IMR-90 (cell line): ENCODE data around the gene PEX10. TPM values are rescaled to one million over a fixed set of nuclear protein-coding genes. Genes with fewer than 3 reads are reported as not detected.

Experiments
- ATAC-seq: fragments of 200-7000 bp; cut with Tn5 transposase; 2 replicates; pipeline ENCODE4 v1.9.1; 2020; ENCODE audit warnings: low read depth, mild to moderate bottlenecking, moderate library complexity
- BruUV-seq: library from RNA; stranded (reverse); fragments of 400-500 nt; replicated peaks from 2 replicates; lab custom pipeline; 2021; lab: Mats Ljungman, UMichigan
- CTCF ChIA-PET: fragments of 300-600 bp; formaldehyde crosslinking; extraction: SDS; loops from one replicate; lab custom pipeline; 2021; ENCODE audit warnings: antibody characterized with exemption; lab: Yijun Ruan, JAX
- POLR2A ChIA-PET: fragments of 300-600 bp; sonication (Branson Sonifier 250); formaldehyde crosslinking; loops from one replicate; lab custom pipeline; 2022; ENCODE audit warnings: antibody characterized with exemption; ENCODE audit not compliant: unreplicated experiment; lab: Charles Lee
- DNase-seq: peaks from one replicate; pipeline ENCODE4 v3.0.0; 2013
- H2AFZ ChIP-seq: replicated peaks from 2 replicates; pipeline ENCODE3; 2013; ENCODE audit warnings: low read length, mild to moderate bottlenecking; ENCODE audit not compliant: poor library complexity
- H2AK5ac ChIP-seq: 2 replicates; pipeline ENCODE4 v1.6.1; 2013; ENCODE audit warnings: low read depth, low read length, inconsistent platforms
- H2AK9ac ChIP-seq: replicated peaks from 2 replicates; pipeline ENCODE3; 2013; ENCODE audit warnings: mild to moderate bottlenecking, low read depth, low read length, moderate library complexity; ENCODE audit not compliant: poor library complexity
- H2BK120ac ChIP-seq: 2 replicates; pipeline ENCODE4 v1.6.1; 2013; ENCODE audit warnings: low read depth, low read length, inconsistent platforms
- H2BK15ac ChIP-seq: 3 replicates; pipeline ENCODE4 v1.6.1; 2013; ENCODE audit warnings: low read depth, low read length, inconsistent platforms
- H2BK20ac ChIP-seq: 2 replicates; pipeline ENCODE4 v1.6.1; 2013; ENCODE audit warnings: low read depth, mild to moderate bottlenecking, inconsistent platforms, low read length, moderate library complexity
- H2BK5ac ChIP-seq: 2 replicates; pipeline ENCODE4 v1.6.1; 2013; ENCODE audit warnings: mild to moderate bottlenecking, low read depth, low read length, inconsistent platforms; ENCODE audit not compliant: poor library complexity, severe bottlenecking
- H3K14ac ChIP-seq: replicated peaks from 2 replicates; pipeline ENCODE4 v1.6.1; 2013; ENCODE audit warnings: low read depth, low read length, inconsistent platforms
- H3K18ac ChIP-seq: 2 replicates; pipeline ENCODE4 v1.6.1; 2013; ENCODE audit warnings: low read depth, low read length, control low read depth
- H3K23ac ChIP-seq: 2 replicates; pipeline ENCODE4 v1.6.1; 2013; ENCODE audit warnings: low read depth, low read length, inconsistent platforms
- H3K27ac ChIP-seq: 2 replicates; pipeline ENCODE4 v1.5.1; 2013; ENCODE audit warnings: mild to moderate bottlenecking, control low read depth, low read length; ENCODE audit not compliant: insufficient read depth
- H3K27me3 ChIP-seq: 2 replicates; pipeline ENCODE4 v1.6.1; 2013; ENCODE audit warnings: low read length; ENCODE audit not compliant: control insufficient read depth, insufficient read depth
- H3K36me3 ChIP-seq: 2 replicates; pipeline ENCODE4 v1.6.1; 2013; ENCODE audit warnings: low read length, mixed read lengths; ENCODE audit not compliant: control insufficient read depth, insufficient read depth
- H3K4ac ChIP-seq: 2 replicates; pipeline ENCODE4 v1.6.1; 2013; ENCODE audit warnings: low read depth, low read length, inconsistent platforms
- H3K4me1 ChIP-seq: 2 replicates; pipeline ENCODE4 v1.6.1; 2013; ENCODE audit warnings: low read length, mixed read lengths; ENCODE audit not compliant: control insufficient read depth, insufficient read depth
- H3K4me2 ChIP-seq: 2 replicates; pipeline ENCODE4 v1.6.1; 2013; ENCODE audit warnings: low read depth, mild to moderate bottlenecking, control low read depth, low read length, moderate library complexity
- H3K4me3 ChIP-seq: 2 replicates; pipeline ENCODE4 v1.5.1; 2013; ENCODE audit warnings: low read depth, mild to moderate bottlenecking, control low read depth, low read length, moderate library complexity; ENCODE audit not compliant: insufficient read depth
- H3K56ac ChIP-seq: 2 replicates; pipeline ENCODE4 v1.6.1; 2013; ENCODE audit warnings: low read length, inconsistent platforms; ENCODE audit not compliant: insufficient read depth; ENCODE audit errors: extremely low read depth
- H3K79me1 ChIP-seq, 2 experiments: 2 replicates each; pipeline ENCODE4 v1.6.1; 2013; ENCODE audit warnings: low read length in 2 of 2, inconsistent platforms in 1 of 2, low read depth in 1 of 2
- H3K9ac ChIP-seq: 2 replicates; pipeline ENCODE4 v1.6.1; 2013; ENCODE audit warnings: low read depth, low read length, control low read depth
- H3K9me1 ChIP-seq: 2 replicates; pipeline ENCODE4 v1.6.1; 2013; ENCODE audit warnings: low read length, inconsistent platforms; ENCODE audit not compliant: insufficient read depth
- H3K9me3 ChIP-seq: 2 replicates; pipeline ENCODE4 v1.6.1; 2013; ENCODE audit warnings: low read length; ENCODE audit not compliant: control insufficient read depth, insufficient read depth
- H4K20me1 ChIP-seq: 2 replicates; pipeline ENCODE4 v1.6.1; 2013; ENCODE audit warnings: low read length, inconsistent platforms; ENCODE audit not compliant: insufficient read depth
- H4K5ac ChIP-seq: 2 replicates; pipeline ENCODE4 v1.6.1; 2013; ENCODE audit warnings: mild to moderate bottlenecking, low read depth, low read length, control low read depth
- H4K8ac ChIP-seq, 2 experiments: 2 replicates each; pipeline ENCODE4 v1.6.1; 2013; ENCODE audit warnings: low read depth in 2 of 2, low read length in 2 of 2, control low read depth in 1 of 2, inconsistent platforms in 1 of 2
- H4K91ac ChIP-seq: 2 replicates; pipeline ENCODE4 v1.6.1; 2013; ENCODE audit warnings: low read depth, low read length, inconsistent platforms; ENCODE audit not compliant: insufficient read depth
- BHLHE40 ChIP-seq: fragments of 150-350 bp; IDR thresholded peaks from 2 replicates; pipeline ENCODE4 v1.6.1; 2016; ENCODE audit warnings: mild to moderate bottlenecking, low read depth, low read length
- CEBPB ChIP-seq: IDR thresholded peaks from 2 replicates; pipeline ENCODE4 v1.6.1; 2012; ENCODE audit warnings: low read depth, low read length, improper control_type of control experiment
- FOS ChIP-seq: fragments of 150-350 bp; IDR thresholded peaks from 2 replicates; pipeline ENCODE4 v1.6.1; 2016; ENCODE audit warnings: low read depth, low read length
- MAFK ChIP-seq: IDR thresholded peaks from 2 replicates; pipeline ENCODE4 v1.6.1; 2012; ENCODE audit warnings: low read depth, low read length, improper control_type of control experiment
- MAZ ChIP-seq: IDR thresholded peaks from 2 replicates; pipeline ENCODE4 v1.6.1; 2012; ENCODE audit warnings: low read depth, mild to moderate bottlenecking, low read length, improper control_type of control experiment, moderate library complexity, borderline replicate concordance
- MXI1 ChIP-seq: IDR thresholded peaks from 2 replicates; pipeline ENCODE4 v1.6.1; 2012; ENCODE audit warnings: low read depth, mild to moderate bottlenecking, low read length, moderate library complexity, borderline replicate concordance
- NFE2L2 ChIP-seq: fragments of 150-350 bp; IDR thresholded peaks from 2 replicates; pipeline ENCODE4 v1.6.1; 2016; ENCODE audit warnings: low read depth, mild to moderate bottlenecking, low read length
- POLR2A ChIP-seq: IDR thresholded peaks from 2 replicates; pipeline ENCODE4 v1.6.1; 2012; ENCODE audit warnings: mild to moderate bottlenecking, low read depth, low read length
- RAD21 ChIP-seq: IDR thresholded peaks from 2 replicates; pipeline ENCODE4 v1.6.1; 2012; ENCODE audit warnings: low read length, improper control_type of control experiment
- RCOR1 ChIP-seq: IDR thresholded peaks from 2 replicates; pipeline ENCODE4 v1.6.1; 2012; ENCODE audit warnings: mild to moderate bottlenecking, low read length, improper control_type of control experiment; ENCODE audit not compliant: insufficient replicate concordance
- RFX5 ChIP-seq: IDR thresholded peaks from 2 replicates; pipeline ENCODE4 v1.8.0; 2012; ENCODE audit warnings: low read depth, mild to moderate bottlenecking, low read length, moderate library complexity
- SMC3 ChIP-seq: fragments of 150-350 bp; IDR thresholded peaks from 2 replicates; pipeline ENCODE4 v1.6.1; 2016; ENCODE audit warnings: low read depth, mild to moderate bottlenecking, antibody characterized with exemption, low read length, moderate library complexity
- WGBS, 2 experiments: methylation state at CpG; one replicate each; pipeline versions ENCODE4 v1.1.5 to v1.1.7; 2013; ENCODE audit warnings: missing lambda C conversion rate in 2 of 2; ENCODE audit not compliant: insufficient read length in 1 of 2; ENCODE audit errors: extremely low coverage in 2 of 2; 5-methylcytosine and 5-hydroxymethylcytosine counted together
- dilution Hi-C: fragments of 300-500 bp; cut with HindIII; formaldehyde crosslinking; loops from one replicate; pipeline ENCODE4 v1.14.3; 2018; ENCODE audit warnings: low sequenced_read_pairs; ENCODE audit not compliant: unreplicated experiment
- in situ Hi-C: fragments of 300-500 bp; cut with MboI; formaldehyde crosslinking; loops from 3 replicates; pipeline ENCODE4 v1.14.3; 2019; ENCODE audit warnings: low sequenced_read_pairs, inconsistent platforms, mixed read lengths
- intact Hi-C: fragments of 100-400 bp; cut with micrococcal nuclease; formaldehyde crosslinking; loops from 2 replicates; pipeline ENCODE4 v1.10.0; 2022
- polyA plus RNA-seq, 3 experiments: library from polyadenylated mRNA; depleted of rRNA; stranded (reverse); fragments of >200 nt; gene quantifications; 2 replicates each; pipeline ENCODE4 v1.2.3, GENCODE V29; 2012; ENCODE audit warnings: low replicate concordance in 1 of 3
- total RNA-seq: library from RNA; depleted of rRNA; stranded (reverse); fragments of >200 nt; gene quantifications from 2 replicates; pipeline ENCODE4 v1.2.3, GENCODE V29; 2012
- TF ChIP-seq, protein P1 (sequence below): fragments of 150-350 bp; IDR thresholded peaks from 2 replicates; pipeline ENCODE4 v1.6.1; 2016; ENCODE audit warnings: low read depth, mild to moderate bottlenecking, low read length, moderate library complexity, borderline replicate concordance
- TF ChIP-seq, protein P2 (sequence below): fragments of 150-350 bp; IDR thresholded peaks from 2 replicates; pipeline ENCODE4 v1.6.1; 2017; ENCODE audit warnings: mild to moderate bottlenecking, antibody characterized with exemption, low read length, low read depth
- TF ChIP-seq, protein P3 (sequence below): conservative IDR thresholded peaks from 2 replicates; pipeline ENCODE4 v1.5.1; 2012; ENCODE audit warnings: mild to moderate bottlenecking, low read depth, low read length, improper control_type of control experiment

Gene PEX10
- total and polyA plus RNA-seq, 2 of the 4 experiments (the other 2 are of a cell fraction) = 16.9 to 19.7 TPM

DNA sequence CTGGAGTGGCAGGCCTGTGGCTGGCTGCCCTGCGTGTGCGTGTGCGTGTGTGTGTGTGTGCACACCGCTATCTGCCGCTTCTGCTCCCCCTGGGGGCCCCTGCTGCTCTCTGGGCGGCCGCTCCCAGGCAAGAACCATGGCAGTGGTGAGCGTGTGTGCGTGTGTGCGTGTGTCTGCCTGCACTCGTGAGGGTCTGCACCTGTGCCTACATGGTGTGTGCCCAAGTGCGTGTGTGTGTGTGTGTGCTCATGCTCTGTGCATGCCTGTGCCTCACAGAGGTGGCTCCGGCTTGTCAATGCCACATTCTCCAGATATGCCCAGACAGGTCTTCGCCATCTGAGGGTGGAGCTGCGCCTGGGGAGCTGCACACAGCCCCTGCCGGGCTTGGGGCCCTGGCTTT, 18.7 kb upstream of the PEX10 start:
- in situ Hi-C loops = loop anchor here (25.0 kb wide), 1 partner anchor 631 kb away; the partner anchor contains the start of gene PRDM16
- intact Hi-C loops = loop anchor here (5.0 kb wide), 1 partner anchor 116 kb away; no protein-coding TSS in a partner anchor
- H4K8ac ChIP-seq = no peak overlapping the region
- no peak overlapping the region for H2AK9ac ChIP-seq
- DNase-seq (no peak), ATAC-seq (no peak)
- H4K91ac ChIP-seq = no peak overlapping the region
- no peaks in the 10 kb centered on the region for H3K9me1 ChIP-seq
- 20% methylated on average over 2 of the region's 16 CpGs; no CpG with 5 or more reads in 1 of the 2 experiments for WGBS, 2 experiments
- H3K56ac ChIP-seq = no peak overlapping the region
- H2BK120ac ChIP-seq = no peak overlapping the region
- TF ChIP-seq, protein P1, sequence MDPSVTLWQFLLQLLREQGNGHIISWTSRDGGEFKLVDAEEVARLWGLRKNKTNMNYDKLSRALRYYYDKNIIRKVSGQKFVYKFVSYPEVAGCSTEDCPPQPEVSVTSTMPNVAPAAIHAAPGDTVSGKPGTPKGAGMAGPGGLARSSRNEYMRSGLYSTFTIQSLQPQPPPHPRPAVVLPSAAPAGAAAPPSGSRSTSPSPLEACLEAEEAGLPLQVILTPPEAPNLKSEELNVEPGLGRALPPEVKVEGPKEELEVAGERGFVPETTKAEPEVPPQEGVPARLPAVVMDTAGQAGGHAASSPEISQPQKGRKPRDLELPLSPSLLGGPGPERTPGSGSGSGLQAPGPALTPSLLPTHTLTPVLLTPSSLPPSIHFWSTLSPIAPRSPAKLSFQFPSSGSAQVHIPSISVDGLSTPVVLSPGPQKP = no peak
- TF ChIP-seq FOS = no peak
- no peak for TF ChIP-seq RFX5
- TF ChIP-seq NFE2L2 = no peak
- TF ChIP-seq RAD21 = no peak
- no peak for TF ChIP-seq POLR2A
- no peak for TF ChIP-seq SMC3
- TF ChIP-seq MAFK = no peak
- TF ChIP-seq MAZ = no peak
- TF ChIP-seq, protein P2, sequence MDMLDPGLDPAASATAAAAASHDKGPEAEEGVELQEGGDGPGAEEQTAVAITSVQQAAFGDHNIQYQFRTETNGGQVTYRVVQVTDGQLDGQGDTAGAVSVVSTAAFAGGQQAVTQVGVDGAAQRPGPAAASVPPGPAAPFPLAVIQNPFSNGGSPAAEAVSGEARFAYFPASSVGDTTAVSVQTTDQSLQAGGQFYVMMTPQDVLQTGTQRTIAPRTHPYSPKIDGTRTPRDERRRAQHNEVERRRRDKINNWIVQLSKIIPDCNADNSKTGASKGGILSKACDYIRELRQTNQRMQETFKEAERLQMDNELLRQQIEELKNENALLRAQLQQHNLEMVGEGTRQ = no peak
- no peak for TF ChIP-seq MXI1
- no peak for TF ChIP-seq BHLHE40
- no peak for TF ChIP-seq RCOR1
- TF ChIP-seq, protein P3, sequence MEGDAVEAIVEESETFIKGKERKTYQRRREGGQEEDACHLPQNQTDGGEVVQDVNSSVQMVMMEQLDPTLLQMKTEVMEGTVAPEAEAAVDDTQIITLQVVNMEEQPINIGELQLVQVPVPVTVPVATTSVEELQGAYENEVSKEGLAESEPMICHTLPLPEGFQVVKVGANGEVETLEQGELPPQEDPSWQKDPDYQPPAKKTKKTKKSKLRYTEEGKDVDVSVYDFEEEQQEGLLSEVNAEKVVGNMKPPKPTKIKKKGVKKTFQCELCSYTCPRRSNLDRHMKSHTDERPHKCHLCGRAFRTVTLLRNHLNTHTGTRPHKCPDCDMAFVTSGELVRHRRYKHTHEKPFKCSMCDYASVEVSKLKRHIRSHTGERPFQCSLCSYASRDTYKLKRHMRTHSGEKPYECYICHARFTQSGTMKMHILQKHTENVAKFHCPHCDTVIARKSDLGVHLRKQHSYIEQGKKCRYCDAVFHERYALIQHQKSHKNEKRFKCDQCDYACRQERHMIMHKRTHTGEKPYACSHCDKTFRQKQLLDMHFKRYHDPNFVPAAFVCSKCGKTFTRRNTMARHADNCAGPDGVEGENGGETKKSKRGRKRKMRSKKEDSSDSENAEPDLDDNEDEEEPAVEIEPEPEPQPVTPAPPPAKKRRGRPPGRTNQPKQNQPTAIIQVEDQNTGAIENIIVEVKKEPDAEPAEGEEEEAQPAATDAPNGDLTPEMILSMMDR = no peak
- no peak for TF ChIP-seq CEBPB
- H2BK5ac ChIP-seq = no peak overlapping the region
- H3K79me1 ChIP-seq = no peaks in the 10 kb centered on the region
- no peak overlapping the region for H3K23ac ChIP-seq
- H3K36me3 ChIP-seq = no peaks in the 10 kb centered on the region
- no peak overlapping the region for H2AK5ac ChIP-seq
- peaks cover 45% of the 10 kb centered on the region for H3K27me3 ChIP-seq
- H3K9ac ChIP-seq = no peak overlapping the region
- H3K27ac ChIP-seq = no peak overlapping the region
- H3K4me3 ChIP-seq = no peak overlapping the region
- H2BK20ac ChIP-seq = no peak overlapping the region
- POLR2A ChIA-PET = no interaction called here
- H2BK15ac ChIP-seq = no peak overlapping the region
- H4K20me1 ChIP-seq = no peaks in the 10 kb centered on the region; the same call in 1 of the 2 replicates
- H3K9me3 ChIP-seq = peaks cover 5% of the 10 kb centered on the region; the same call in 1 of the 2 replicates
- dilution Hi-C loops = no loop called here
- no peak overlapping the region for H3K14ac ChIP-seq
- CTCF ChIA-PET = no interaction called here
- BruUV-seq = no TSS peak
- H4K5ac ChIP-seq = no peak overlapping the region
- no peak overlapping the region for H2AFZ ChIP-seq
- H3K18ac ChIP-seq = no peak overlapping the region
- H3K4me1 ChIP-seq = no peaks in the 10 kb centered on the region
- H3K4me2 ChIP-seq = no peak overlapping the region
- no peak overlapping the region for H3K4ac ChIP-seq
